Measurements from ENCODE around the gene IZUMO1. TPM values are rescaled to one million over a fixed set of nuclear protein-coding genes. Genes with fewer than 3 reads are reported as not detected.

The IZUMO1 gene
- total and polyA plus RNA-seq, 9 of the 15 experiments (the other 6 are each of a cell fraction or from before 2014, with no cell fraction given), result 0.14 to 2.1 (median 0.73) TPM

DNA sequence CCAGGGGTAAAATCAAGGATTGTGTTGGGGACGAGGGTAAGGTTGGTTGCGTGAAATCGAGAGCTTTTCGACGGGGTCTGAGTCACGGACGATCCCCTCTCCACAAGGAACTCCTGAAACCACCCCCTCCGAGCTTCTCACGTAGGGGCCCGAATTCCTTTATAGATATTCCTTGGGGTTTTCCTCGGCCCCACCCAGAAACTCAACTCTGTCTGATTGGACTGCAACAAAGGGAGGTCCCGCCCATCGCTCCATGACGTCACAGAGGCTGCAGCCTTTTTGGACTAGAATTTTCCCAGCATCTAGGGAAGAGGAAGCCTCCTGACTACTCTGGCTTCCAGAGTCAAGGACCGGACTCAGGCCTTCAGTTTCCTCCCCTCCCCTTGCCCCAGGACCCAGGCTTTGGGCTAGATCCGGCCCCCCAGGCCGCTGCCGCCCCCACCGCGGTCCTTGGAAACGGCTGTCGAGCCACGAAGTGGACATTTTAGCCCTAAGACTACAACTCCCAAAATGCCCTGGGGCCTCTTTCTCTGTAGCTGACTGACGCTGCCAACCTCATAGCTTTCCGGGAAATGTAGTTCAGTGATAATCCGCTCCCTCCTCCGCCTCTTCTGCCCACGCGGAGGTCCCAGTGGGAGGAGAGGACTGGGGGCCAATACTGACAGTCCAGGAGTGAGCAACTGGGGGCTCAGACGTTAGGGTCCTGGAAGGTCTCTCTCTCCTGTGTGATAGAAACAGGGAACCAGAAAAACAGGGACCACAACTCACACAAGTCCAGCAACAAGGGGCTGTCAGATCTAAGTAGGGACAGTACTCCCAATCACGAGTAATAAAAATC lies at the start of gene IZUMO1 (continued):
- TF ChIP-seq, protein P1, sequence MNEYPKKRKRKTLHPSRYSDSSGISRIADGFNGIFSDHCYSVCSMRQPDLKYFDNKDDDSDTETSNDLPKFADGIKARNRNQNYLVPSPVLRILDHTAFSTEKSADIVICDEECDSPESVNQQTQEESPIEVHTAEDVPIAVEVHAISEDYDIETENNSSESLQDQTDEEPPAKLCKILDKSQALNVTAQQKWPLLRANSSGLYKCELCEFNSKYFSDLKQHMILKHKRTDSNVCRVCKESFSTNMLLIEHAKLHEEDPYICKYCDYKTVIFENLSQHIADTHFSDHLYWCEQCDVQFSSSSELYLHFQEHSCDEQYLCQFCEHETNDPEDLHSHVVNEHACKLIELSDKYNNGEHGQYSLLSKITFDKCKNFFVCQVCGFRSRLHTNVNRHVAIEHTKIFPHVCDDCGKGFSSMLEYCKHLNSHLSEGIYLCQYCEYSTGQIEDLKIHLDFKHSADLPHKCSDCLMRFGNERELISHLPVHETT (CRISPR knock-in tag; conservative IDR thresholded peaks at IDR 0.05 in 1 of 2, IDR thresholded peaks at IDR 0.05 in 1 of 2), result peak in 1 of 2 experiments; percentile 84; a peak in 2 of 4 replicates
- no peak; the same call in 1 of the 2 replicates for TF ChIP-seq JUND (IDR thresholded peaks at IDR 0.05; ENCODE audit: borderline replicate concordance, low read depth, low read length)
- peak; percentile 41; the same call in 1 of the 3 replicates for TF ChIP-seq JUND (tag; IDR thresholded peaks at IDR 0.05; ENCODE audit: borderline replicate concordance, low read depth, low read length)
- TF ChIP-seq, protein P2, sequence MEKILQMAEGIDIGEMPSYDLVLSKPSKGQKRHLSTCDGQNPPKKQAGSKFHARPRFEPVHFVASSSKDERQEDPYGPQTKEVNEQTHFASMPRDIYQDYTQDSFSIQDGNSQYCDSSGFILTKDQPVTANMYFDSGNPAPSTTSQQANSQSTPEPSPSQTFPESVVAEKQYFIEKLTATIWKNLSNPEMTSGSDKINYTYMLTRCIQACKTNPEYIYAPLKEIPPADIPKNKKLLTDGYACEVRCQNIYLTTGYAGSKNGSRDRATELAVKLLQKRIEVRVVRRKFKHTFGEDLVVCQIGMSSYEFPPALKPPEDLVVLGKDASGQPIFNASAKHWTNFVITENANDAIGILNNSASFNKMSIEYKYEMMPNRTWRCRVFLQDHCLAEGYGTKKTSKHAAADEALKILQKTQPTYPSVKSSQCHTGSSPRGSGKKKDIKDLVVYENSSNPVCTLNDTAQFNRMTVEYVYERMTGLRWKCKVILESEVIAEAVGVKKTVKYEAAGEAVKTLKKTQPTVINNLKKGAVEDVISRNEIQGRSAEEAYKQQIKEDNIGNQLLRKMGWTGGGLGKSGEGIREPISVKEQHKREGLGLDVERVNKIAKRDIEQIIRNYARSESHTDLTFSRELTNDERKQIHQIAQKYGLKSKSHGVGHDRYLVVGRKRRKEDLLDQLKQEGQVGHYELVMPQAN (IDR thresholded peaks at IDR 0.05; ENCODE audit: borderline replicate concordance), result no peak
- TF ChIP-seq, protein P3, sequence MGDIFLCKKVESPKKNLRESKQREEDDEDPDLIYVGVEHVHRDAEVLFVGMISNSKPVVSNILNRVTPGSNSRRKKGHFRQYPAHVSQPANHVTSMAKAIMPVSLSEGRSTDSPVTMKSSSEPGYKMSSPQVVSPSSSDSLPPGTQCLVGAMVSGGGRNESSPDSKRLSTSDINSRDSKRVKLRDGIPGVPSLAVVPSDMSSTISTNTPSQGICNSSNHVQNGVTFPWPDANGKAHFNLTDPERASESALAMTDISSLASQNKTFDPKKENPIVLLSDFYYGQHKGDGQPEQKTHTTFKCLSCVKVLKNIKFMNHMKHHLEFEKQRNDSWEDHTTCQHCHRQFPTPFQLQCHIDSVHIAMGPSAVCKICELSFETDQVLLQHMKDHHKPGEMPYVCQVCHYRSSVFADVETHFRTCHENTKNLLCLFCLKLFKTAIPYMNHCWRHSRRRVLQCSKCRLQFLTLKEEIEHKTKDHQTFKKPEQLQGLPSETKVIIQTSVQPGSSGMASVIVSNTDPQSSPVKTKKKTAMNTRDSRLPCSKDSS (IDR thresholded peaks at IDR 0.05; ENCODE audit: low read depth, partially characterized antibody), result peak; percentile 3
- no peak for TF ChIP-seq ZBTB8A (IDR thresholded peaks at IDR 0.05; ENCODE audit: partially characterized antibody)
- TF ChIP-seq, protein P4, sequence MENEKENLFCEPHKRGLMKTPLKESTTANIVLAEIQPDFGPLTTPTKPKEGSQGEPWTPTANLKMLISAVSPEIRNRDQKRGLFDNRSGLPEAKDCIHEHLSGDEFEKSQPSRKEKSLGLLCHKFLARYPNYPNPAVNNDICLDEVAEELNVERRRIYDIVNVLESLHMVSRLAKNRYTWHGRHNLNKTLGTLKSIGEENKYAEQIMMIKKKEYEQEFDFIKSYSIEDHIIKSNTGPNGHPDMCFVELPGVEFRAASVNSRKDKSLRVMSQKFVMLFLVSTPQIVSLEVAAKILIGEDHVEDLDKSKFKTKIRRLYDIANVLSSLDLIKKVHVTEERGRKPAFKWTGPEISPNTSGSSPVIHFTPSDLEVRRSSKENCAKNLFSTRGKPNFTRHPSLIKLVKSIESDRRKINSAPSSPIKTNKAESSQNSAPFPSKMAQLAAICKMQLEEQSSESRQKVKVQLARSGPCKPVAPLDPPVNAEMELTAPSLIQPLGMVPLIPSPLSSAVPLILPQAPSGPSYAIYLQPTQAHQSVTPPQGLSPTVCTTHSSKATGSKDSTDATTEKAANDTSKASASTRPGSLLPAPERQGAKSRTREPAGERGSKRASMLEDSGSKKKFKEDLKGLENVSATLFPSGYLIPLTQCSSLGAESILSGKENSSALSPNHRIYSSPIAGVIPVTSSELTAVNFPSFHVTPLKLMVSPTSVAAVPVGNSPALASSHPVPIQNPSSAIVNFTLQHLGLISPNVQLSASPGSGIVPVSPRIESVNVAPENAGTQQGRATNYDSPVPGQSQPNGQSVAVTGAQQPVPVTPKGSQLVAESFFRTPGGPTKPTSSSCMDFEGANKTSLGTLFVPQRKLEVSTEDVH (IDR thresholded peaks at IDR 0.05; ENCODE audit: low read depth, partially characterized antibody), result peak; percentile 41
- TF ChIP-seq ZNF239 (CRISPR knock-in tag; IDR thresholded peaks at IDR 0.05), result no peak
- TF ChIP-seq KHSRP (IDR thresholded peaks at IDR 0.05), result peak; percentile 62
- peak; percentile 57; the same call in 1 of the 2 replicates for TF ChIP-seq FOXM1 (IDR thresholded peaks at IDR 0.05; ENCODE audit: low read depth)
- TF ChIP-seq FOXM1 (CRISPR knock-in tag; IDR thresholded peaks at IDR 0.05; ENCODE audit: low read depth), result no peak
- no peak for TF ChIP-seq RAD21 (CRISPR knock-in tag; conservative IDR thresholded peaks at IDR 0.05 in 1 of 2, IDR thresholded peaks at IDR 0.05 in 1 of 2)
- TF ChIP-seq CREB1 (IDR thresholded peaks at IDR 0.05), result peak; percentile 65; the same call in 1 of the 2 replicates
- TF ChIP-seq CREB1 (CRISPR knock-in tag; IDR thresholded peaks at IDR 0.05), result peak; percentile 86
- TF ChIP-seq, protein P5, sequence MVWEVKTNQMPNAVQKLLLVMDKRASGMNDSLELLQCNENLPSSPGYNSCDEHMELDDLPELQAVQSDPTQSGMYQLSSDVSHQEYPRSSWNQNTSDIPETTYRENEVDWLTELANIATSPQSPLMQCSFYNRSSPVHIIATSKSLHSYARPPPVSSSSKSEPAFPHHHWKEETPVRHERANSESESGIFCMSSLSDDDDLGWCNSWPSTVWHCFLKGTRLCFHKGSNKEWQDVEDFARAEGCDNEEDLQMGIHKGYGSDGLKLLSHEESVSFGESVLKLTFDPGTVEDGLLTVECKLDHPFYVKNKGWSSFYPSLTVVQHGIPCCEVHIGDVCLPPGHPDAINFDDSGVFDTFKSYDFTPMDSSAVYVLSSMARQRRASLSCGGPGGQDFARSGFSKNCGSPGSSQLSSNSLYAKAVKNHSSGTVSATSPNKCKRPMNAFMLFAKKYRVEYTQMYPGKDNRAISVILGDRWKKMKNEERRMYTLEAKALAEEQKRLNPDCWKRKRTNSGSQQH (CRISPR knock-in tag; IDR thresholded peaks at IDR 0.05), result no peak
- TF ChIP-seq POLR2A (conservative IDR thresholded peaks at IDR 0.05), result peak; percentile 58; the same call in 1 of the 2 replicates
- no peak for TF ChIP-seq BRCA1 (IDR thresholded peaks at IDR 0.05)
- TF ChIP-seq BRCA1 (CRISPR knock-in tag; IDR thresholded peaks at IDR 0.05), result no peak
